Stimulated activated CD4-positive, alpha-beta T cell treated with anti-CD3 and anti-CD28 coated beads, TNF-alpha, amount 100 ng/mL, for 1 hour (primary cell): ENCODE data around the gene ADH5.
"Not testable (repeated sequence)": the region's sequence is repeated elsewhere in the genome, so short reads cannot be mapped to it uniquely, and the experiment has no call there.

ENCODE experiments used
- DNase-seq, 3 donors: peaks; one replicate each; pipeline ENCODE4 v3.0.0-alpha.2; 2020; ENCODE audit warnings: low read depth in 3 of 3, low spot score in 1 of 3

The ADH5 gene

GRCh38 chr4:99033956-99034355, 54.6 kb downstream of the ADH5 start:
- no peak for DNase-seq

DNA sequence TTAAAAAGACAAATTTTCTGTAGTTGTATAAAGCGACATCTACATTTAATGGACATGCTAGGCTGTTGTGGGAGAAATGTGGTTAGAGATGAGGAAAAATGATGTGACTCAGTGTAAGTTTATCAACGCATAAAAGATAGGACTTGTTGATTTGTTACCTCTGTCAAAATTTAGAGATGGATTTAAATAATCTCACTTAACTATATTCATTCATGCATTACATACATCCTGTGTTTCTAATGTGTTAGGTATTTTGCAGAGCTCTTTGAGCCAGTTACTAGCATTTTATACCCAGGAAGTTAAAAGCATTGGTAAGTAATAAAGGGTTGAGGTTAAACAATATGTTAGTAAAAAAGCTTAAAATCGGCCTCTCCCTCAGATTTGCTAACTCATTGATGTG, 58.7 kb downstream of the ADH5 start:
- DNase-seq, result no peak

- no peak for DNase-seq
These were observed 59.4 kb downstream of the ADH5 start for GRCh38 chr4:99029018-99029735.

- DNase-seq, result no peak
These were observed 60.4 kb downstream of the ADH5 start for GRCh38 chr4:99028187-99028586.

DNA sequence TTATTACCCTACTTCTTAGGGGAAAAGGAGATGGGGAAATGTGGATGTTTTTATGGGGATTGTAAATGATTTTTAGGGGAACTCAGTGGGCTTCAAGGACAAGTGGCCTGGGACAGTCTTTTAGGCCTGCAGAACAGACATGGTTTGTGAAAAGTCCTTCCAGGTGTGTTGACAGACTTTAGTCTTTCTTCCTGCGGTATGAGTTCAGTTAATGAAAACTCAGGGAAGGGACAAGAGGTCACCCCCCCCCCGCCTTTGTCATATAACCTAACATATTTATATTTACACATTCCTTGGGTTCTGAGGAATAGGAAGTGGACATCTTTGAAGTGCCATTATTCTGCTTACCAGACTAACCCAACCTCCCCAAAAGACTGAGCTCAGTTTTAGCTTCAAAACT, 61.3 kb downstream of the ADH5 start:
- no peak for DNase-seq

DNA sequence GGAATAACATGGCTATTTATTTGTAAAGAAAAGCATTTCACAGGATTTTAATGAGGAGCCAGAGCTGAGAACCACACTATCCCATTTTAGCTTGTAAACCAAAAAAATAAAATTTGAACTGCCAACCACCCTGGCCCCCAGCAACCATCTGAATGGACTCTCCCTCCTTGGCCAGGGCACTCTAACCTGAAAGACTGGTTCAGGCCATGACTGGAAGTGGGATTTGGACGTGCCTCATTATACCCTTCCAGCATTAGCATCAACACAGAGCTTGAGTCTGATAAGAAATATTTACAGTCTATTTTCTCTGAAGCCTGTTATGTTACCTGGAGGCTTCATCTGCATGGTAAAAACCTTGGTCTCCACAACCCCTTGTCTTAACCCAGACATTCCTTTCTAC, 63.1 kb downstream of the ADH5 start:
- no peak for DNase-seq

GRCh38 chr4:99024481-99025275, 63.9 kb downstream of the ADH5 start:
- no peak for DNase-seq

DNA sequence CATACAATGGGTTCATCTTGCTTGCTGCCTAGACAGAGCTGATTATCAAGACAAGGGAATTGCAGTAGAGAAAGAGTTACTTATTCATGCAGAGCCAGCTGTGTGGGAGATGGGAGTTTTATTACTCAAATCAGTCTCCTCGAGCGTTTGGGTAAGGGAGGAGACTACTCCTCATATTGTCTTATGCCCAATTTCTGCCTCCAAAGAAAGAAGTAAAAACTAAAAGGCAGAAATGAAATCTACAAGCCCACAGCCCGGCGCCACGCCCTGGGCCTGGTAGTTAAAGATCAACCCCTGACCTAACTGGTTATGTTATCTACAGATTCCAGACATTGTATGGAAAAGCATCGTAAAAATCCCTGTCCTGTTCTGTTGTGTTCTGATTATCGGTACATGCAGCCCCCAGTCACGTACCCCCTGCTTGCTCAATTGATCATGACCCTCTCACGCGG, 64.8 kb downstream of the ADH5 start:
- DNase-seq, result not testable (repeated sequence)

DNA sequence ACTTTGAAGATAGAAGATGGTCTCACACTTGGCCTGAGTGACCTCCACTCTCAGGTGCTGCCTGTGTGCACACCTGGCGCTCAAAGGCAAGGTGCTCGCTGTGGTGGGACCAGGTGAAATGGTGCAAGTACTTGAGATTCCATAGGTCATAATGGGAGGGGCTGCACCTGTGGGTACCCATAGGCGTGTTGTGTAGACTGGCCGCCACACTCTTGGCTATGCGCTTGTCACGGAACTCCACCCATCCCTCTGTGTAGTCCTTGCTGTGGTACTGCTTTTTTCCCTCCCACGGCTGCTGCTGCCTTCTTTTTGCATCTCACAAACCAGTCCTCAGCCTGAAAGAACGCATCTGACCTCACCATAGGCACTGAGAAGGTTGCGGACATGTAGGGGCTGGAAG, 66.0 kb downstream of the ADH5 start:
- DNase-seq, result no peak

DNA sequence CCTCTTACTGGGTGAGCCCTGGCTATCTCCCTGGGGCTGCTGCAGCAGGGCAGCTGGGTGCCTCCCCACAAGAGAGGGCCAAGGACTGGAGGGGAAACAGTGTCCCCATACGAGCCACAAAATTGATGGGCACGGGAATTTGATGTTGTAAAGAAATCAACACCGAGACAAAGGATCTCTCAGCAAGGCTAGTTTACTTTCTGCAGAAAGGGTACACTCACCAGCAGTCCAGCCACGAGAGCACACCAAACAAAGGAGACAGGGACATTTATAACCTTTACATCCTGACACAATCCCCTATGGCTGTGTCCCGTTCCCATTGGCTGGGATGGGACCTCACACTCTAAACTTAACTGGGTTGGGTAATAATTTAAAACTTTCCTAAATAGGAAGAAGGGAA, 67.2 kb downstream of the ADH5 start:
- DNase-seq, result no peak
